Islet of Langerhans (tissue), 1 donor: ENCODE measurements around the gene NAV2.

Experiments used
- FAIRE-seq: peaks from one replicate; lab custom pipeline; 2011; peaks lifted over from hg19 to GRCh38; lab: Jason Lieb, UNC

Gene NAV2

GRCh38 chr11:20042811-20043341 is 330.2 kb downstream of the NAV2 start:
- FAIRE-seq, result no peak

GRCh38 chr11:20043992-20044391 is 331.4 kb downstream of the NAV2 start:
- FAIRE-seq, result no peak

- FAIRE-seq, result no peak
These were observed 332.6 kb downstream of the NAV2 start for GRCh38 chr11:20045098-20045688.

- no peak for FAIRE-seq
These were observed 333.8 kb downstream of the NAV2 start for GRCh38 chr11:20046416-20046815.

DNA sequence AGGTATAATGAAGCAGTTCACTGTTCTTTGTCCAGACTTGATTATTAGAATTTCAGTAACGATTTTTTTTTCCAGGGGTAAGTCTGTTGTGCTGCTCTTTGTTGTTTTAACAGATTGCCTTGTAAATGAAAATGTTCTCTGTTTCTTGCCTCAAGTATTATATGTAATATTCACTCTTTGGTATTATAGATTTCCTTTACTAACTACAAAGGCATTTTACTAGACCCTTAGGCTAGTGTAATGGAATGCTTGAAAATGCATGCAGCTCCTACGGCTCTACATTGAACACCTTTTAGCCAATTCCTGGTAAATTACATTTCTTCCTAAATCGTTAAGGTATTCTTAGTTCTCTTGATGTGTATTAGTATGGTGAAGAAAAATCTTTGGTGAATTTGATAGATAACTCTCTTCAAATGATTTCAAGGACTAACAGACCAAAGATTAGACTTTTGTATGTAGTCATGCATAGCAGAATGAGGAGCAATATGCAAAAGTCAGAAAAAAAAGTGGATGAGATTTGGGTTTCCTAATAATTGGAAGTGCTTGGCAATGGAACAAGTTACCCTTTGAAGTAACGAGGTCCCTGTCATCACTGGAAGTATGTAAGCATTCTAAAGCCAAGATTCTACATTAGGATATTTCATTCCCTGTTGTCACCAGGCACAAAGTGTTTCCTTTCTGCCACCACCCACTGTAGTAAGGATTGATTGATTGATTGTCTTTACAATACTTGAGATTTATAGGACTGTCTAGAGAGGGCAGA is 334.6 kb downstream of the NAV2 start:
- no peak for FAIRE-seq

DNA sequence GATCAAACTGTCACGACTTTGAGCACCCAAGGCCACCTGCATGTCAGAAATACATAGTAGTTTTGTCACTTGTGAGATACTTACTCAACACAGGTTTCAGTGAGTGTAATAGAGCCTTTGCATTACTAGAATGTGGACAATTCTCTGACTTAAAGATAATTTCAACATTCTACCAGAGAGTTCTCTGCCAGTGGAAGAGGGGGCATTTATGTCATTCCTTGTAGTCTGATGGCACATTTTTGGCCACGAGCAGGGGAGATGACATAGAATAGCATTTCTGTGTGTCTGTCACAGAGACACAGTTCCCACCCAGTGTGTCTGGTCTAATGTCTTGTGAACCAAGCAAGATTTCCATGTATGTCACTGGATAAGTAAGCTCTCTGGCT is 335.1 kb downstream of the NAV2 start:
- FAIRE-seq, result no peak

DNA sequence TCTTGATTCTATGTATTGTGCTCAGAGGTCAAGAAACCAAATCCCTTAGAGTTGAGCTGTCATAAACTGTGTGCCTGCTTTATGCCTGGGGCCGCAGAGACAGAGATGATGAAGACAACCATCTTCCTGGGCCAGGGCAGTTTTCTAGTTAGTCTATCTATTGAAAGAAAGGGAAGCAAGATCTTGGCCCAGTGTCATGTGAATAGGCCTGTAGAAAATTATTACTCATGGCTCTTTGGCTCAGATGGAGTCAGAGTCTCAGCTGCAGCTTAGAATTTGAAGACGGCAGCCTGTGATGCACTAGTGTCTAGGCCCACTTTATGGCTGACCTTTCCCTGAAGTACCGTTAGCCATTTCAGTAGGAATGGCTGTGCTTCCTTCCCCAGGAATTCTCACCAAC is 335.6 kb downstream of the NAV2 start:
- FAIRE-seq, result no peak

- no peak for FAIRE-seq
These were observed 336.1 kb downstream of the NAV2 start for GRCh38 chr11:20048707-20049106.

DNA sequence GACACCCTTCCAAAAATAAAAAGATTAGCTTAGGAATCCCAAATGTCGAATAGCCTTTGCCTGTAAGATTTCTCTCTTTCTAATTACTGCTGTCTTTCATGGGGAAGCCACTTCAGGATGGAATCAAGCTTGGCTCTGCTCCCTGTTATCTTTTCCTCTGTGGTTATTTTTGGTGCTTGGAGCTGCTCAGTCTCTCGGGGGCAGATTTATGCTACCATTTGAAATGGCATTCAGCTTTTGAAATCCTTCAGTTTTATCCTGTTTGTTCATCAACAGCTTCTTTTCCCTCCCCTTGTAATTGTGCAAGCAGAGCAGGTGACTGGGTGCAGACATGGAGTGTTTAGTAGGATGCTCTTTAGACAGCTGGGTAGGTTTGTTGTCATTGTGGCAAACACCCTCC is 336.6 kb downstream of the NAV2 start:
- no peak for FAIRE-seq

DNA sequence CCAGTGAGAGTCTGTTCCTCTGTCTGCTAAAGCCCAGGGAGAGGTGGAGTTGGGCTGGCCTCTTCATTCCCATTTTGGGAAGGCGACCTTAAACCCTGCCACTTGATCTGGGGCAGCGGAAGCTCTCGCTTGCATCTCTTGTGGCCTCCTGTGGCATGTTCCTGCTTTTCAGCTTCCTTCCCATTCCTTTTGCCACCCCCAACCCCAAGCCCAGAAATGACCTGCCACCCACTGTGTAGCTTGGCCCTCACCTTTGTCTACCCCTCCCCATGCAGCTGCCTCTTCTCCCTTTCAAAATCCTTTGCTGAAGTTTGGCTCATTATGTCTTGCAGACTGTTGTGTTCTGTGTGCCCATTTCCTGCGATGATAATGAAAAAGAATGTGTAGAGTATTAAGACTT is 337.4 kb downstream of the NAV2 start:
- FAIRE-seq, result no peak

GRCh38 chr11:20050551-20051333 is 338.1 kb downstream of the NAV2 start:
- FAIRE-seq, result no peak

DNA sequence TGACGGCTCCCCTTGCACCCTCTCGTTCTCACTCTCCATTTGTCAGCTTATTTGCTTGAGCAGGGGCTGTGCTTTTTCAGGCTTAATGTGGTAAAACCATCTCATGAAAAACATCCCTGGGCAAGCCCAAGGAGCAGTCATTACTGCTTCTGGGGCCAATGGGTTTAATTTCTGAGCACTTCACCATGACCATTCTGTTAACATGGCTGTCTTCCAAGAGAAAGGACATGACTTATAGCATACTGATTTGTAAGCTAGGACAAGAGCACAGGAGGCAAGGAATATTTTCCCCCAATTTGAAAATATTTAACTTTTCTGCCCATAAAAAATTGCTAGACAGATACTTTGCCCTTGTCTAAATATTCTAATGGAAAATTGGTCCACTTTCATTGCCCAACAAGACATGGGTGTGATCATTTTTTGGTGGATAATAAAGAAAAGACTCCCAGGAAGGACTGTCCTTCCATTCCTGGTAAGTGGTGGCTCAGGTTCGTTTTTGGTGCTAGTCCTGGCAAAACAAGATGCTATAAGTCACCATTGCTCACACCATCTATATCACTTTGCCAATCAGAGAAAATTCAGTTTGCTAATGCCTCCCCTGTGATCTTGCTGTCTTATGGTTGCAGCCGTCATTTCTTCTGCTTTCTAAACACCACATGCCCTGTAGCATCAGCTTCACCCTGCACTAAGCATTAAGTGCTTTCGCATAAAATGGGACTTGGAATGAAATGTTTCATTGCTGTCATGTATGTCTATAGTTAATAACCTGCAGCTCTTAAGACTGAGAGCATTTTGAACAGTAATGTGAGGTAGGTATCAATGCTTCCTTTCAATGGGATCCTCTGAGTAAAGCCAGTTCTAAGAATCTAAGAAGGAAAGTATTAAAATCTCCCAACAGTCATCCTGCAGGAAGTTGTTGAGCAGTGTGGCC is 339.1 kb downstream of the NAV2 start:
- no peak for FAIRE-seq

DNA sequence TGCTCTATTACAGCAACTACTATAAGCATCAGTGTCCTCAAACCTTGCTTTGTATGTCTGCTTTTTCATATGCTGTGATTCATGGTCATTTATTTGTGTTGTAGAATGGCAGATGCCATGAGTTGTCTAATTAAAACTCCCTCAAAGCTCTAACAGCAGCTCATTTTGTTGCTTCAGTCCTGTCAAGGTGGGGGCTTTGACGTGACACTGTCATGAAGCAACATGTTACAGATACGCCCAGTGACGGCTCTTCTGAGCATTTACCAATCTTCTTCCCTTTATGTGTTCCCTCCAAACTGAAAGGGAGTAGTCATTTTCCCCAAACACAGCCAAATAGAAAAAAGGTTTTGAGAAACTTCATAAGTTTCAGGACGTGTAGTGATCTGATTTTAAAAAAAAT is 340.9 kb downstream of the NAV2 start:
- FAIRE-seq, result no peak

DNA sequence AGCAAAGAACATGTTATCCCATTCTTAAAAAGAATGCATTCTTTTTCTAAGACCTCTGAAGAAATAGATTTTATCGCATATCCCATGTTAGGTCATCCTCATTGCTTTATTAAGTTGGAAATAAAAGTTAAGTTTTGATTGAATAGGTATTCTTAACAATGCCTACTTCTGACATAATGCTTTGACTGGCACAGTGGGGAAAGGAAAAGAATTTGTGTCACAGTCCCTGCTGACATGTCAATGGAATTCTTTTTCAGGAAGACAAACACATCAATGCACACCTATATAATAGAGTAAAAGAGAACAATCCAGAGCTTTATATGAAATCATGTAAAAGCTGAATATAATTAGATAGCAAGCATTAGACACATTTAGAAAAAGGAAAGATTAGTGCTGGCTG is 341.9 kb downstream of the NAV2 start:
- no peak for FAIRE-seq

DNA sequence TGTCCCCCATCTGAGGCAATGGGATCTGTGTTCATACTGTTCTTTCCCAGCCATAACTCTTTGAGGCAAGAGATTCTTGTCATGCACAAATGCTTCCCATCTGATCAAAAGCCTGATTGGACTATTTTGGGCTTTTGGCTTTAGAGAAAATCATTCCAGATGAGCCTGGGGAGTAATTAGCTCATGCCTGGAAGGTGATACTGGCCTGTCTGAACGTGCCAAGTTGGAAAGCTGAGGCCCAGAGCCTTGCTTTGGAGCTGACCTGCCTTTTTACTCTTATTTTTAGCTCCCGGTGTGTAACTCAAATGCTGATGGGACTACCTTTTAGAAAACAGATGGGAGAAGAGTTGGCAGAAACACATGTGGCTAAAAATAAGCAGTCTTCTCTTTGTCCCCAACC is 342.7 kb downstream of the NAV2 start:
- no peak for FAIRE-seq

DNA sequence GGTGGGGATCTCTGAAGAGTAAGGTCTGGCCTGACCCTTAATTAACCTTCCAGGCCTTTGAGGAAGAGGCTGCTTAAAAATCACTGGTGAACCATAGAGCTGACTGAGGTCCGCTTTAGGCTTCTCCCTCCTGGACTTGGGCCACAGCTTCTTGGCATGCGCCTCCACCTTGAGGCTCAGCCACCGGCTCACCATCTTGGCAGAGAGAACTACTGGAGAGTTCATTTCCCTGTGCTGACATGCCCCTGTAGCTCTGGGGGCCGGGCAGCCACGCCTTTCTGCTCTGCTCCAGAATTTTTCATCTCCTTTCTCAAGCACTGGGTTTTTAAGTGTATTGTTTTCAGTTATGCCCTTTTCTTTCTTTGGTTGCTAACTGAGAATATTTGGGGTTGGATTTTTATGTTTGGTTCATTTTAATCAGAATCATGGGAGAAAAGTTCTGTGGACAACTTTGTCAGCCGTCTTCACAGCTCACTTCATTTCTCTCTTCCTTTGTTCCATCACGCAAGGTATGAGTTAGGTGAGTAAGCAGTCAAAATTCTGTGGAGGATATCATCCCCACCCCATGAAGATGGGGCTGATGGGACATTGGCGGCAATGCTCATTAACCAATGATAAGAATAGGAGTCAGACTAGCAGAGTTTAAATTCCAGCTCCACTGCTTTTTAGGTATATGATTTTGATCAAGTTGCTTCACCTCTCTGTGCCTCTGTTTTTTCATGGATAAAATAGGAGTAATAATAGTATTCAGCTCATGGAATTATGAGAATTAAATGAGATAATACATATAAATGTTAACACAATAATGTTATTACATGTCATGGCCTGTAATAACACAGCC is 343.7 kb downstream of the NAV2 start:
- no peak for FAIRE-seq

DNA sequence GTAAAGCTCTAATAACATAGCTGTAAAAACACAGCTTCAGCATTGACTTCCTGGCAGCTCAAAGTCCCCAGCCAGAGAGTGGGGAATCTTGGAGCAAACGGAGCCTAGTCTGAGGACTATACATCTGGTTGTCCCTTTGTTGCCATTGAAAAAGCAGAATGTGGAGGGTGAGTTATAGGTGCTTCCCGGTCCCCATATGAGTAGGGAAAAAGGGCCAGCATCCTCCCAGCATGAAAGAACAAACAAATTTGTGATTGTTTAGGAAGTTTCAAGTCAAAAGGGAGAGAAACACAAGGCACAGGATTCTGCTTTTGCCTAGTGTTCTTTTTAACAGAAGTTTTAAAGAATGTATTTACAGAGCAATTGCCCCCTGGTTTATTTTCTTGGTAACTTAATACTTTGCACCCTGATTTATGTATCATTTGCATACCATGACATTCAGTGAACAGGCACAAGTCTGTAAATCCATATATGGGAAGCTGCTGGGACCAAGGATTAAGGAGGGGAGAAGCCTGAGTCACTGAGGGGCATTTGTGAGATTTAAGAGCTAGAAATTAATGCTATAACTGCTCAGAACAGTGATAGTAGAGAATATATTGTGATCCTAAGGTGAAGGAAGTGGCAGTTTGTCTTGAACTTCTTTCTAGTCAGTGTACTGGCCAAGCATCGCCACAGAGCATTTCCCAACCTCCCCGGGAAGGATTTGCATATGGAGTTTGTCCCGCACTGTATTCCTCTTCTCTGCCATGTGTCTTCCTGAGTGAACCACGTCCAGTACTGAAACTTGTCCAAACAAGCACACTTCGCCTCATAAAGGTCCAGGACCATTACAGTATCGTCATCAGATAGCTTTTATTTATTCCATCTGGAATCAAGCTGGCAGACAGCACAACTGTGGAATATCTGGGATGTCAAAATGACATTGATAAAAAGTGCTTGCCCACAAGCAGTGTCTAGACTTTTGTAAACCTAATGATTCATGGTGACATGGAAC is 344.6 kb downstream of the NAV2 start:
- no peak for FAIRE-seq

DNA sequence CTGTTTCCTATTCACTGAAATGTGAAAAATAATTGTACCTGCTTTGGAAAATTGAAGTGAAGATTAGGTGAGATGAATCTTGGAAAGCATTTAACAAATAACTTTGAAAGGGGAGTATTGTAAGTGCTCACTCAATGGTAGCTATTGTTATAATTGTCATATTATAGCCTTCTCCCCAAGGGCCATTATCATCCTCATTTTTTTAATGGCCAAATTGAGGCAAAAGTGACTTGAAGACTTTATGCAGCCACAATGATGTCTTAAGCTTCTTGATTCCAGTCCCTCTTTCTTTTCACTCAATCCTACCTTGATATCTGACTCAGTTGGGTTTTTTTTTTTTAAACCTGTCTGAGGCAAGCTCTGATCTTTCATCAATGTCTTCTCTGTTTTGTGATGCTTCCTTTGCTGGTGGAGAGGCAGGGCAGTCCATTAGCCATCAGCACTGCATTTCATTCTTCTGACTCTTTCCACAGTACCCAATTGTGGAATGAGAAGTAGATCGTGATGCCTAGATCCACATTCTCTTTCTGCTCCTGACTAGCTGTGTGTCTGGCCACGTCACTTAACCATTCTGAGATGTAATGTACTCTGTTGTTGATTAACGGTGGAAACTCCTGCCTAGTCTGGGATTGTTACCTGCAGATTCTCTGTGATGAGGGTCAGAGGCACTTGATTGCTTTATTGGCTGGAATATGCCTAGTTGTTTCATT is 346.3 kb downstream of the NAV2 start:
- no peak for FAIRE-seq

GRCh38 chr11:20059587-20060021 is 347.0 kb downstream of the NAV2 start:
- FAIRE-seq, result no peak
